Measurements from ENCODE around the gene TTN.
"Not testable (repeated sequence)": the region's sequence is repeated elsewhere in the genome, so short reads cannot be mapped to it uniquely, and the experiment has no call there.

The TTN gene

GRCh38 chr2:178658480-178658879 lies 148.7 kb downstream of the TTN start:
- not testable (repeated sequence) for DNase-seq (ENCODE audit: low read depth in 2 of 2)

- DNase-seq (ENCODE audit: low read depth in 2 of 2): no peak
These were observed 156.7 kb downstream of the TTN start for GRCh38 chr2:178650554-178650953.

DNA sequence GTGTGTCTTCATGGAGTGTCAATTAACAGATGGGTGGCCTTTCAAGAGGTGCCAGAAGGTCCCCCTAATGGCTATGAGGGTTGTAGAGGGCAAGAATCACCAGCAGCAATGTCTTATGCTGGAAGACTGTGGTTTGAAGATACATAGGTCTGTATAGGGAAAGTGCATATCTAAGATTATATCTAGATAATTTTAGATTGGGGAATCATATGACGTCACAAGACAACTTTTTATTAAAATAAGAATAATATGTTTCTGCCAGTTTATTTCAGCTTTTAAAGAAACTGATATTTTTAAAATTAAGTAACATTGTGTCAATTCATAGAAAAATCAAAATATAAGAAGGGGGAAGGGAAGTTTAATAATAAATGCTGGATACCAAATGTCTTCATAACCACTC lies 162.3 kb downstream of the TTN start:
- no peak for DNase-seq (ENCODE audit: low read depth in 2 of 2)

GRCh38 chr2:178641498-178641897 lies 165.7 kb downstream of the TTN start:
- DNase-seq (ENCODE audit: low read depth in 2 of 2): no peak

DNA sequence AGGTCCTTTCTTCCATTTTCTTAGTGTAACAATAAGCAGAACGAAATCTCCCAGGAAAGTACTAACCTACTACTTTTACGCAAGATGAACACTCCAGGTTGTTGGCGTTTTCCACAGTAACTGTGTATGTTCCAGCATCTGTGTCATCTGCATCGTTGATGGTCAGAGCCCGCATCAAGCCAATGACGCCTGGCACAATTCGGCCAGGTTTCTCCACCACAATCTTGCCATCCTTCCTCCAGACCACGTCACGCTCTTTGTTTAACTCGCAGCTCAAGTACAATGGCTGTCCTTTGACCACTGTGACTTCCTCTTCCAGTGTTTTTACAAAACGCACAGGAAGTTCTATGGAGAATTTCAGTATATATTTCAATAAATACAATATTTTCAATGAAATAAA lies 171.3 kb downstream of the TTN start:
- DNase-seq (ENCODE audit: low read depth in 2 of 2): no peak

DNA sequence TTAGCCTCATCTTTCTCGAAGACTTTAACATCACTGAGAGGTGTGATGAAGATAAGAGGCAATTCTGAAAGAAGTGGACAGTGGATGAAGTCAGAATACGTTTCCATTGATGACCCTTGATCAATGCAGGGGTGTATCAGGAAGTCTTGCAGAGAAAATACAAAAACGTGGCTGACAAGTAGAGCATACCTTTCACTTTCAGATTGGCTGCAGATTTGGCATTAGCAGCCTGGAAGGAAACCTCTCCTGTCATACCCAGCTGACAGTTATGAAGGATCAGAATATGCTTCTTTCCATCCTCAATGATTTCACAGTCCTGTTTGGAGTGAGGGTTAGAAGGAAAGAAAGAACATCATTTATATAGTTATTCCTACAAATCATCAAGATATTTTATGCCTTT lies 174.5 kb downstream of the TTN start:
- DNase-seq (ENCODE audit: low read depth in 2 of 2): no peak

DNA sequence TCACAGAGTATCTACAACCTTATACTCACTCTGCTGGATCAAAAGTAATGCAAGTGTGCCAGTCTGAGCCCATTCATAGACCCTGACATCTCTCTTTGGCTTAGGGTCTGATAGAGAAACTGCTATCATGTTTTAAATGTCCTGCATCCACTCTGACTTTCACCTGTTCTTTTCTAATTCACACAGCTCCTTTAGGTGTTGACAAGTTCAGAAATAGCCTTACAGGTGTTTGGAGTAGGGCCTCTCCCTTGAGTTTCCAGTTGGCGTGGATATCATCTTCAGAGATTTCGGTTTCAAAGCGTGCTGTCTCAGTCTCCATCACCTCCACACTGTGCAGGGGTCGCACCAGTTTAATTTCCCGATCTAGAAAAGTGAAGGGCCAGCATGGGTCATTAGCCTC lies 176.6 kb downstream of the TTN start:
- no peak for DNase-seq (ENCODE audit: low read depth in 2 of 2)

- DNase-seq (ENCODE audit: low read depth in 2 of 2): no peak
These were observed 177.8 kb downstream of the TTN start for GRCh38 chr2:178629463-178629862.

DNA sequence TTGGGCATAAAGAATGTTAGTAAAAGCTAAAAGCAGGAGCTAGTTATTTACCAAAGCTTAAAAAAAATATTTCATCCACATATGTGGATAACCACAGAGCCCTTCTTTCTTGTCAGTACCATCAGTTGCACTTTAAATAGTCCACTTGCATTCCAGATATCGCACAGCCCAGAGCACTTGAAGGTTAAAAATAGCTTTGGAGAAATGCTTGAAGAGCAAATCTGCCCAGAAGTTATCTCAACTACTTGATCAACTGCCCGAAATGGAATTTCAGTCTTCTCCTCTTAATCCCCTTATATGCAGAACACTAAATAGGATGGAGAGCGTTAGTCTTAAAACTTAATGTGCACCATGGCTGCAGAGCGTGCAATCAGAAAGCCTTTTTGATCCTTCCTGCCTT lies 178.6 kb downstream of the TTN start:
- DNase-seq (ENCODE audit: low read depth in 2 of 2): no peak

DNA sequence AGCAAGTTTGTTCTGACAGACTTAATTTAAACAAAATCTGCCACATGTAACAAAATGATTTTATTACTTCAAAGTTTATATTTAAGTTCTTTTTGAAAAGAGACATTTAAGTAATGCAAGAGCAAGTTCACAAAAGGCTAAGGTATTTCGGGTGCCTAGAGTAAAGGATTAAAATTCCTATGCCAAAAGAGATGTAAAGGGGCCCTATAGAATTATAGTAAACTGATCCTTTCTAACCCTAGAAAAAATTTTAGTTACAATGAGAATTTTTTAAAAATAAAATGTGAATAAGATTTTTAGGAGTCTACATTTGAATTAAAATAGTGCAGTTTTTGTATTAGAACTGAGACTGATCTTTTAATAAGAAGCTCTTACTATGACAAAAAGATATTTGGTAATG lies 179.8 kb downstream of the TTN start:
- DNase-seq (ENCODE audit: low read depth in 2 of 2): no peak

GRCh38 chr2:178615969-178616368 lies 191.3 kb downstream of the TTN start:
- no peak for DNase-seq (ENCODE audit: low read depth in 2 of 2)

GRCh38 chr2:178602901-178603300 lies 204.3 kb downstream of the TTN start:
- no peak for DNase-seq (ENCODE audit: low read depth in 2 of 2)

GRCh38 chr2:178592655-178593054 lies 214.6 kb downstream of the TTN start:
- DNase-seq (ENCODE audit: low read depth in 2 of 2): no peak

GRCh38 chr2:178589335-178589734 lies 217.9 kb downstream of the TTN start:
- DNase-seq (ENCODE audit: low read depth in 2 of 2): no peak

DNA sequence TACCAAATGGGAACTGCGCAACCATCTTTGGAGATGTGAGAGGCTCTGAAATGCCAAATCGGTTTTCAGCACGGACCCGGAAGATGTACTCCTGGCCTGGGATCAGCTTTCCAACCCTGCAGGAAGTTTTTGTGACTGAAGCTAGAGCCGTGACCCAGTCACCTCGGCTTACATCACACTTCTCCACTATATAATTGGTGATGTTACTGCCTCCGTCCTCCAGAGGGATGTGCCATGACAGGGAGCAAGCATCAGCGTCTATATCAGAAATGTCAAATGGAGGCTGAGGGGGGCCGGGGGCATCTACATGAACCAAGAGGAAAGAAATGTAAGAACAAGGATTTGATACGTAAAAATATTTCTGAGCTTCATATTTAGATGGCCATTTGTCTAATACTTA lies 222.6 kb downstream of the TTN start:
- no peak for DNase-seq (ENCODE audit: low read depth in 2 of 2)

DNA sequence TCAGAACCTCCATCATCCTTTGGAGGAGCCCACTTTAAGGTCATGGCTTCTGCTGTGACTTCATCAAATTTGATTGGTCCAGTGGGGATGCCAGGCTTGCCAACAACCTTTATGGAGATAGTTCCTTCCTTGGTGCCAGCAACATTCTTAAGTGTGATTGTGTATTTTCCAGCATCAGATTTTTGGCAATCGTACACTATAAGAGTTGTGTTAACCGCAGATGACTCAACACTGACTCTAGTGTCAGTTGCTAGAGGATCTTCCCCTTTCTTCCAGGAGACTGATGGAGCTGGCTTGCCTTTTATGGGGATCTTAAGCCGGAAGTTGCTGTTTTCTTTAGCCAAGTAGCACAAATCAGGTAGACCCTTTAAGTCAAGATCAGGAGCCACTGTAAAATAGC lies 228.2 kb downstream of the TTN start:
- no peak for DNase-seq (ENCODE audit: low read depth in 2 of 2)

GRCh38 chr2:178574789-178575188 lies 232.4 kb downstream of the TTN start:
- no peak for DNase-seq (ENCODE audit: low read depth in 2 of 2)

DNA sequence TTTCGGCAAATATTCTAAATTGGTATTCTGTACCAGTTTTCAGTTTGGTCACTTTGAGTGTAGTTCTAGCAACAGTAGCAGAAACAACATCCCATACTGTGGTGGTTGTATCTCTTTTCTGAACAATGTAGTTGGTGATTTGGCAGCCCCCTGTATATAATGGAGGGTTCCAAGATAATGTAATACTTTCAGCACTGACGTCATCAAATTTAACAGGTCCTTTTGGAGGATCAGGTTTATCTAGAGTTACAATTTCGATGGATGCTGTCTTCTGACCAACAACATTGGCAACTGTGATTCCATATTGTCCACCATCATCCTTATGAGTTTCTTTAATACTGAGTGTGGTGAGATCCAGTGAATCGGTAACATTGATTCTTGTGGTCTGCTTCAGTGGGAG lies 239.0 kb downstream of the TTN start:
- no peak for DNase-seq (ENCODE audit: low read depth in 2 of 2)

GRCh38 chr2:178553047-178553446 lies 254.2 kb downstream of the TTN start:
- no peak for DNase-seq (ENCODE audit: low read depth in 2 of 2)

- no peak for DNase-seq (ENCODE audit: low read depth in 2 of 2)
These were observed 256.9 kb downstream of the TTN start for GRCh38 chr2:178550352-178550751.

- DNase-seq (ENCODE audit: low read depth in 2 of 2): no peak
These were observed 264.7 kb downstream of the TTN start for GRCh38 chr2:178542569-178542968.

GRCh38 chr2:178542161-178542560 lies 265.1 kb downstream of the TTN start:
- no peak for DNase-seq (ENCODE audit: low read depth in 2 of 2)

DNA sequence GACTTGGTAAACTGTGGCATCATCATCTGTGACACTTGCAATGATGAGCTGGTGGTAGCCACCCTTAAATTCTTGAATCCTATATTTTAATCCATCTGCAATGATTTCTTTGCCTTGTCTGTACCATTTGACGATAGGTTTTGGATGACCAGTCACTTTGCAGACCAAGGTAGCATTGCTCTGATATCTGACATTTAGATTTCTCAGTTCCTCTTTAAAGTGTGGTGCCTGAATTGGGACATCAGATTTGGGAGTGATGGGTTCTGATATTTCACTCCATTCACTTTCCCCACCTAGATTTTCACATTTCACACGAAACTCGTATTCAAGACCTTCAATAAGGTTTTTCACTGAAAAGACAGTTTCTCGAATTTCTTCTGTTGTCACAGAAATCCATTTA lies 271.2 kb downstream of the TTN start:
- no peak for DNase-seq (ENCODE audit: low read depth in 2 of 2)

- DNase-seq (ENCODE audit: low read depth in 2 of 2): no peak
These were observed 276.1 kb downstream of the TTN start for GRCh38 chr2:178531168-178531567.

- peak; percentile 51 to 56 for DNase-seq (ENCODE audit: low read depth in 2 of 2)
These were observed 276.5 kb downstream of the TTN start for GRCh38 chr2:178530625-178531142.

Measured in stimulated activated CD4-positive, alpha-beta T cell treated with anti-CD3 and anti-CD28 coated beads, Interleukin-15, amount 100 ng/mL, for 48 hours (primary cell).